SK-N-SH (cell line): ENCODE results near the gene PDE6G. TPM values are rescaled to one million over a fixed set of nuclear protein-coding genes. Genes with fewer than 3 reads are reported as not detected.

Experiments
- CTCF ChIA-PET: fragments of 300-600, 350-600 bp; formaldehyde crosslinking; extraction: SDS; loops from one replicate; lab custom pipeline; 2021; lab: Yijun Ruan, JAX
- POLR2A ChIA-PET: fragments of 350-600 bp; sonication (Branson Sonifier 250); formaldehyde crosslinking; extraction: SDS; loops from one replicate; lab custom pipeline; 2020; ENCODE audit warnings: antibody characterized with exemption, inconsistent platforms; lab: Yijun Ruan, JAX
- DNase-seq: peaks from one replicate; pipeline ENCODE4 v3.0.0; 2012
- H2AFZ ChIP-seq: fragments of 200-600 bp; sonication (generic); 2 replicates; pipeline ENCODE4 v1.8.1; 2016; ENCODE audit warnings: antibody characterized with exemption, mild to moderate bottlenecking, low read depth
- H3F3A ChIP-seq: fragments of 200-600 bp; sonication (generic); replicated peaks from 2 replicates; pipeline ENCODE3; 2016; ENCODE audit warnings: antibody characterized with exemption, mild to moderate bottlenecking; ENCODE audit not compliant: insufficient read depth
- H3K27ac ChIP-seq, 2 experiments: fragments of 200-500 bp in 1 of 2; fragments of 200-600 bp in 1 of 2; sonication (Bioruptor generic) in 1 of 2; sonication (generic), shearing (Covaris generic) in 1 of 2; 2 replicates each; pipeline versions ENCODE4 v1.5.1 to v1.6.1; 2014 to 2016; ENCODE audit warnings: low read depth in 2 of 2, inconsistent platforms in 1 of 2, low read length in 1 of 2, mild to moderate bottlenecking in 1 of 2, mixed read lengths in 1 of 2
- H3K27me3 ChIP-seq: fragments of 200-600 bp; sonication (generic), shearing (Covaris generic); 2 replicates; pipeline ENCODE4 v1.6.1; 2016; ENCODE audit warnings: mixed run types; ENCODE audit not compliant: insufficient read depth
- H3K36me3 ChIP-seq, 2 experiments: fragments of 200-500 bp in 1 of 2; fragments of 200-600 bp in 1 of 2; sonication (Bioruptor generic) in 1 of 2; sonication (generic) in 1 of 2; replicated peaks in 1 of 2; 2 replicates each; pipeline versions ENCODE3 to v1.5.1; 2014 to 2016; ENCODE audit warnings: low read length in 1 of 2, mild to moderate bottlenecking in 1 of 2; ENCODE audit not compliant: insufficient read depth in 2 of 2, control insufficient read depth in 1 of 2
- H3K4me1 ChIP-seq, 2 experiments: fragments of 200-500 bp in 1 of 2; fragments of 200-600 bp in 1 of 2; sonication (Bioruptor generic) in 1 of 2; sonication (generic), shearing (Covaris generic) in 1 of 2; 2 replicates each; pipeline versions ENCODE4 v1.5.1 to v1.6.1; 2014 to 2016; ENCODE audit warnings: low read depth in 1 of 2, low read length in 1 of 2, mixed run types in 1 of 2; ENCODE audit not compliant: insufficient read depth in 2 of 2, control insufficient read depth in 1 of 2
- H3K4me2 ChIP-seq: fragments of 200-600 bp; sonication (generic), shearing (Covaris generic); 2 replicates; pipeline ENCODE4 v1.6.1; 2017; ENCODE audit warnings: mixed run types
- H3K4me3 ChIP-seq, 2 experiments: fragments of 200-500 bp in 1 of 2; fragments of 200-600 bp in 1 of 2; sonication (Bioruptor generic) in 1 of 2; sonication (generic), shearing (Covaris generic) in 1 of 2; 2 replicates each; pipeline versions ENCODE4 v1.5.1 to v1.8.1; 2014 to 2016; ENCODE audit warnings: low read depth in 2 of 2, inconsistent platforms in 1 of 2, low read length in 1 of 2, mild to moderate bottlenecking in 1 of 2, mixed read lengths in 1 of 2, moderate library complexity in 1 of 2
- H3K79me2 ChIP-seq: fragments of 200-600 bp; sonication (generic); 2 replicates; pipeline ENCODE4 v1.8.1; 2017; ENCODE audit warnings: mild to moderate bottlenecking; ENCODE audit not compliant: insufficient read depth
- H3K9ac ChIP-seq: fragments of 200-600 bp; sonication (generic); 2 replicates; pipeline ENCODE4 v1.6.1; 2017; ENCODE audit warnings: mixed run types
- H3K9me2 ChIP-seq: fragments of 200-600 bp; sonication (generic); 2 replicates; pipeline ENCODE4 v1.6.1; 2017; ENCODE audit warnings: mixed run types
- H3K9me3 ChIP-seq: fragments of 200-600 bp; sonication (generic); 2 replicates; pipeline ENCODE4 v1.6.1; 2017; ENCODE audit warnings: mixed run types, mild to moderate bottlenecking, moderate library complexity
- H4K20me1 ChIP-seq: fragments of 200-600 bp; sonication (generic); 2 replicates; pipeline ENCODE4 v1.6.1; 2017; ENCODE audit warnings: mild to moderate bottlenecking, mixed run types; ENCODE audit not compliant: insufficient read depth
- CHD2 ChIP-seq: fragments of 150-350 bp; IDR thresholded peaks from 2 replicates; pipeline ENCODE4 v1.6.1; 2018; ENCODE audit warnings: low read length; ENCODE audit not compliant: partially characterized antibody
- CTCF ChIP-seq: fragments of 200-600 bp; sonication (generic); IDR thresholded peaks from 2 replicates; pipeline ENCODE4 v1.6.1; 2017; ENCODE audit warnings: antibody characterized with exemption, mild to moderate bottlenecking, moderate library complexity
- ELF1 ChIP-seq: IDR thresholded peaks from 2 replicates; pipeline ENCODE4 v1.4.0; 2012
- EP300 ChIP-seq, 2 experiments: IDR thresholded peaks; 2 replicates each; pipeline versions ENCODE4 v1.4.0 to v1.6.1; 2012; ENCODE audit warnings: borderline replicate concordance in 1 of 2, low read depth in 1 of 2, low read length in 1 of 2
- EZH2phosphoT487 ChIP-seq: fragments of 200-600 bp; sonication (generic); IDR thresholded peaks from 2 replicates; pipeline ENCODE4 v1.6.1; 2017; ENCODE audit warnings: low read depth, mixed run types, mild to moderate bottlenecking, antibody characterized with exemption, moderate library complexity, borderline replicate concordance
- GABPA ChIP-seq: IDR thresholded peaks from 2 replicates; pipeline ENCODE4 v1.4.0; 2012; ENCODE audit warnings: low read depth, mild to moderate bottlenecking
- GATA2 ChIP-seq: sonication (generic); formaldehyde crosslinking; IDR thresholded peaks from 2 replicates; pipeline ENCODE4 v1.5.0; 2020; ENCODE audit warnings: mild to moderate bottlenecking, missing genetic modification reagents
- NRF1 ChIP-seq: IDR thresholded peaks from 2 replicates; pipeline ENCODE4 v1.6.1; 2012; ENCODE audit warnings: low read depth, mild to moderate bottlenecking, low read length
- RCOR1 ChIP-seq: fragments of 150-350 bp; IDR thresholded peaks from 2 replicates; pipeline ENCODE4 v1.6.1; 2017; ENCODE audit warnings: antibody characterized with exemption, low read length
- RFX5 ChIP-seq: IDR thresholded peaks from 2 replicates; pipeline ENCODE4 v1.6.1; 2012; ENCODE audit warnings: mild to moderate bottlenecking, improper control_type of control experiment, low read length
- RXRA ChIP-seq: IDR thresholded peaks from 2 replicates; pipeline ENCODE4 v1.4.0; 2012; ENCODE audit warnings: low read depth, mild to moderate bottlenecking, borderline replicate concordance
- SIN3A ChIP-seq: IDR thresholded peaks from 2 replicates; pipeline ENCODE4 v1.6.1; 2012; ENCODE audit warnings: low read depth, mild to moderate bottlenecking, low read length, moderate library complexity, borderline replicate concordance
- TAF1 ChIP-seq: IDR thresholded peaks from 2 replicates; pipeline ENCODE4 v1.6.1; 2012; ENCODE audit warnings: low read depth, mild to moderate bottlenecking, low read length, moderate library complexity, borderline replicate concordance
- TCF12 ChIP-seq: IDR thresholded peaks from 2 replicates; pipeline ENCODE4 v1.4.0; 2012
- WGBS: methylation state at CpG from one replicate; pipeline ENCODE4 v1.1.6; 2017; ENCODE audit warnings: low lambda C conversion rate; 5-methylcytosine and 5-hydroxymethylcytosine counted together
- polyA plus RNA-seq, 3 experiments: library from polyadenylated mRNA; depleted of rRNA; stranded (reverse); fragments of >200 nt; gene quantifications; 2 replicates each; pipeline ENCODE4 v1.2.3, GENCODE V29; 2012
- TF ChIP-seq, protein P1 (sequence below): fragments of 150-350 bp; IDR thresholded peaks from 2 replicates; pipeline ENCODE4 v1.6.1; 2017; ENCODE audit warnings: antibody characterized with exemption, low read length, low read depth, borderline replicate concordance
- TF ChIP-seq, protein P2 (sequence below): IDR thresholded peaks from 2 replicates; pipeline ENCODE4 v1.4.0; 2012; ENCODE audit warnings: low read depth, borderline replicate concordance
- TF ChIP-seq, protein P3 (sequence below): IDR thresholded peaks from 2 replicates; pipeline ENCODE4; 2012

Gene PDE6G
- polyA plus RNA-seq, 1 of the 3 experiments (the other 2 are of a cell fraction): 5.0 TPM

- TF ChIP-seq RFX5 (no peak), SIN3A (no peak), ELF1 (no peak), CTCF (no peak), RCOR1 (no peak), EZH2phosphoT487 (no peak), GABPA (no peak), NRF1 (no peak), CHD2 (no peak), RXRA (no peak), EP300 (IDR thresholded peaks at IDR 0.05; ENCODE audit: borderline replicate concordance in 1 of 2, low read depth in 1 of 2, low read length in 1 of 2) (no peak), TAF1 (no peak), GATA2 (CRISPR knock-in tag) (no peak), TCF12 (no peak)
- TF ChIP-seq, protein P1, sequence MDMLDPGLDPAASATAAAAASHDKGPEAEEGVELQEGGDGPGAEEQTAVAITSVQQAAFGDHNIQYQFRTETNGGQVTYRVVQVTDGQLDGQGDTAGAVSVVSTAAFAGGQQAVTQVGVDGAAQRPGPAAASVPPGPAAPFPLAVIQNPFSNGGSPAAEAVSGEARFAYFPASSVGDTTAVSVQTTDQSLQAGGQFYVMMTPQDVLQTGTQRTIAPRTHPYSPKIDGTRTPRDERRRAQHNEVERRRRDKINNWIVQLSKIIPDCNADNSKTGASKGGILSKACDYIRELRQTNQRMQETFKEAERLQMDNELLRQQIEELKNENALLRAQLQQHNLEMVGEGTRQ: no peak
- TF ChIP-seq, protein P2, sequence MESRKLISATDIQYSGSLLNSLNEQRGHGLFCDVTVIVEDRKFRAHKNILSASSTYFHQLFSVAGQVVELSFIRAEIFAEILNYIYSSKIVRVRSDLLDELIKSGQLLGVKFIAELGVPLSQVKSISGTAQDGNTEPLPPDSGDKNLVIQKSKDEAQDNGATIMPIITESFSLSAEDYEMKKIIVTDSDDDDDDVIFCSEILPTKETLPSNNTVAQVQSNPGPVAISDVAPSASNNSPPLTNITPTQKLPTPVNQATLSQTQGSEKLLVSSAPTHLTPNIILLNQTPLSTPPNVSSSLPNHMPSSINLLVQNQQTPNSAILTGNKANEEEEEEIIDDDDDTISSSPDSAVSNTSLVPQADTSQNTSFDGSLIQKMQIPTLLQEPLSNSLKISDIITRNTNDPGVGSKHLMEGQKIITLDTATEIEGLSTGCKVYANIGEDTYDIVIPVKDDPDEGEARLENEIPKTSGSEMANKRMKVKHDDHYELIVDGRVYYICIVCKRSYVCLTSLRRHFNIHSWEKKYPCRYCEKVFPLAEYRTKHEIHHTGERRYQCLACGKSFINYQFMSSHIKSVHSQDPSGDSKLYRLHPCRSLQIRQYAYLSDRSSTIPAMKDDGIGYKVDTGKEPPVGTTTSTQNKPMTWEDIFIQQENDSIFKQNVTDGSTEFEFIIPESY: no peak
- TF ChIP-seq, protein P3, sequence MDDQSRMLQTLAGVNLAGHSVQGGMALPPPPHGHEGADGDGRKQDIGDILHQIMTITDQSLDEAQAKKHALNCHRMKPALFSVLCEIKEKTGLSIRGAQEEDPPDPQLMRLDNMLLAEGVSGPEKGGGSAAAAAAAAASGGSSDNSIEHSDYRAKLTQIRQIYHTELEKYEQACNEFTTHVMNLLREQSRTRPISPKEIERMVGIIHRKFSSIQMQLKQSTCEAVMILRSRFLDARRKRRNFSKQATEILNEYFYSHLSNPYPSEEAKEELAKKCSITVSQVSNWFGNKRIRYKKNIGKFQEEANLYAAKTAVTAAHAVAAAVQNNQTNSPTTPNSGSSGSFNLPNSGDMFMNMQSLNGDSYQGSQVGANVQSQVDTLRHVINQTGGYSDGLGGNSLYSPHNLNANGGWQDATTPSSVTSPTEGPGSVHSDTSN: no peak
- TF ChIP-seq, all 33 proteins: peak for 0
- Histone ChIP-seq H3K27me3 (no peaks in the 10 kb centered on the region), H3K4me3 (no peak overlapping the region), H3K36me3 (peaks cover 46 to 81% of the 10 kb centered on the region in 2 experiments), H3K9me2 (no peaks in the 10 kb centered on the region), H4K20me1 (peaks cover 49% of the 10 kb centered on the region), H3K79me2 (peaks cover 91% of the 10 kb centered on the region), H3F3A (peaks cover 32% of the 10 kb centered on the region), H3K4me1 (peaks cover 0 to 2% of the 10 kb centered on the region in 2 experiments; a peak in 1 of 4 replicates), H3K9ac (no peak overlapping the region), H3K27ac (no peak overlapping the region), H3K4me2 (no peak overlapping the region), H2AFZ (no peak overlapping the region), H3K9me3 (no peaks in the 10 kb centered on the region)
- CTCF ChIA-PET: interaction anchor here (0.6 to 1.8 kb wide), 4 partner anchors 17 to 24 kb away, joined by 3 to 9 read pairs (median 3); no protein-coding TSS in a partner anchor
- 94% methylated on average over 21 of the region's 22 CpGs for whole genome bisulfite sequencing
- POLR2A ChIA-PET: interaction anchor here (0.6 to 1.3 kb wide), 3 partner anchors 11 to 28 kb away, joined by 3 to 6 read pairs (median 5); partner anchors contain the start of genes ARL16 and HGS
- no peak for DNase-seq
Measured at GRCh38 chr17:81695801-81696200, 39.5 kb upstream of the PDE6G start.
